ENCODE data around the gene MFSD12.

The MFSD12 gene

DNA sequence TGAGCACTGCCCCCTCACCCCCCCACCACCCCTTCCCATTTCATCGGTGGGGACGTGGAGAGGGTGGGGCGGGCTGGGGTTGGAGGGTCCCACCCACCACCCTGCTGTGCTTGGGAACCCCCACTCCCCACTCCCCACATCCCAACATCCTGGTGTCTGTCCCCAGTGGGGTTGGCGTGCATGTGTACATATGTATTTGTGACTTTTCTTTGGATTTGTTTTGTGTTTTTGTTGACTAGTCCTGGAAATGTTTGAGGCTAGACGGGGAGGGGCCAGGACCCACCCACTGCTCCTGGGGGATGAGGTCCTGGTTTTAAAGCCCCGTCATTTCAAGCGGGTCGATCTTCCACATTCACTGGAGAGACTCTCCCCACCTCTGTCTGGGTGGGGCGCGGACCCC, 21.4 kb downstream of the MFSD12 start:
- Histone ChIP-seq H3K79me2 (ENCODE audit: insufficient read depth, low read length) (no peaks in the 10 kb centered on the region), H3K9ac (ENCODE audit: low read depth, low read length, poor library complexity, severe bottlenecking) (no peak overlapping the region), H3F3A (ENCODE audit: low read depth) (no peaks in the 10 kb centered on the region), H3K4me1 (ENCODE audit: insufficient read depth, low read length, poor library complexity, severe bottlenecking) (no peaks in the 10 kb centered on the region), H3K9me3 (ENCODE audit: insufficient read depth, low read depth, low read length) (no peaks in the 10 kb centered on the region), H3K27me3 (ENCODE audit: insufficient read depth, low read length, poor library complexity, severe bottlenecking) (no peaks in the 10 kb centered on the region), H4K20me1 (ENCODE audit: insufficient read depth, low read length, poor library complexity, severe bottlenecking) (no peaks in the 10 kb centered on the region), H3K36me3 (ENCODE audit: insufficient read depth, low read length) (peaks cover 61% of the 10 kb centered on the region; the same call in 1 of the 2 replicates), H3K4me3 (ENCODE audit: low read length, poor library complexity, severe bottlenecking) (no peak overlapping the region), H3K9me2 (replicated peaks; ENCODE audit: low read depth, low read length) (no peaks in the 10 kb centered on the region), H2AFZ (ENCODE audit: low read length) (no peak overlapping the region), H3K4me2 (ENCODE audit: low read depth, low read length, poor library complexity, severe bottlenecking) (no peak overlapping the region)
- TF ChIP-seq, protein P1, sequence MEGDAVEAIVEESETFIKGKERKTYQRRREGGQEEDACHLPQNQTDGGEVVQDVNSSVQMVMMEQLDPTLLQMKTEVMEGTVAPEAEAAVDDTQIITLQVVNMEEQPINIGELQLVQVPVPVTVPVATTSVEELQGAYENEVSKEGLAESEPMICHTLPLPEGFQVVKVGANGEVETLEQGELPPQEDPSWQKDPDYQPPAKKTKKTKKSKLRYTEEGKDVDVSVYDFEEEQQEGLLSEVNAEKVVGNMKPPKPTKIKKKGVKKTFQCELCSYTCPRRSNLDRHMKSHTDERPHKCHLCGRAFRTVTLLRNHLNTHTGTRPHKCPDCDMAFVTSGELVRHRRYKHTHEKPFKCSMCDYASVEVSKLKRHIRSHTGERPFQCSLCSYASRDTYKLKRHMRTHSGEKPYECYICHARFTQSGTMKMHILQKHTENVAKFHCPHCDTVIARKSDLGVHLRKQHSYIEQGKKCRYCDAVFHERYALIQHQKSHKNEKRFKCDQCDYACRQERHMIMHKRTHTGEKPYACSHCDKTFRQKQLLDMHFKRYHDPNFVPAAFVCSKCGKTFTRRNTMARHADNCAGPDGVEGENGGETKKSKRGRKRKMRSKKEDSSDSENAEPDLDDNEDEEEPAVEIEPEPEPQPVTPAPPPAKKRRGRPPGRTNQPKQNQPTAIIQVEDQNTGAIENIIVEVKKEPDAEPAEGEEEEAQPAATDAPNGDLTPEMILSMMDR (conservative IDR thresholded peaks at IDR 0.05; ENCODE audit: low read length): no peak
- no peak for TF ChIP-seq EZH2phosphoT487 (IDR thresholded peaks at IDR 0.05; ENCODE audit: borderline replicate concordance)

DNA sequence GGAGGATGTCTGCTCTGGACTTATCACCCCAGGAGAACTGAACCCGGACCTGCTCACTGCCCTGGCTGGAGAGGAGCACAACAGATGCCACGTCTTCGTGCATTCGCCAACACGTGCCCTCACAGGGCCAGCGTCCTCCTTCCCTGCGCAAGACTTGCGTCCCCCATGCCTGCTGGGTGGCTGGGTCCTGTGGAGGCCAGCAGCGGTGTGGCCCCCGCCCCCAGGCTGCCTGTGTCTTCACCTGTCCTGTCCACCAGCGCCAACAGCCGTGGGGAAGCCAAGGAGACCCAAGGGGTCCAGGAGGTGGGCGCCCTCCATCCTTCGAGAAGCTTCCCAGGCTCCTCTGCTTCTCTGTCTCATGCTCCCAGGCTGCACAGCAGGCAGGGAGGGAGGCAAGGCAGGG, 21.8 kb downstream of the MFSD12 start:
- no peaks in the 10 kb centered on the region for H3K9me3 ChIP-seq (ENCODE audit: insufficient read depth, low read depth, low read length)
- H3K27me3 ChIP-seq (ENCODE audit: insufficient read depth, low read length, poor library complexity, severe bottlenecking): no peaks in the 10 kb centered on the region
- H3K4me2 ChIP-seq (ENCODE audit: low read depth, low read length, poor library complexity, severe bottlenecking): no peak overlapping the region
- H3K36me3 ChIP-seq (ENCODE audit: insufficient read depth, low read length): peaks cover 65% of the 10 kb centered on the region; the same call in 1 of the 2 replicates
- H3K9me2 ChIP-seq (replicated peaks; ENCODE audit: low read depth, low read length): no peaks in the 10 kb centered on the region
- TF ChIP-seq EZH2phosphoT487 (IDR thresholded peaks at IDR 0.05; ENCODE audit: borderline replicate concordance): no peak
- TF ChIP-seq, protein P1 (conservative IDR thresholded peaks at IDR 0.05; ENCODE audit: low read length): no peak
- H3F3A ChIP-seq (ENCODE audit: low read depth): no peaks in the 10 kb centered on the region
- no peaks in the 10 kb centered on the region for H3K4me1 ChIP-seq (ENCODE audit: insufficient read depth, low read length, poor library complexity, severe bottlenecking)
- no peak overlapping the region for H3K9ac ChIP-seq (ENCODE audit: low read depth, low read length, poor library complexity, severe bottlenecking)
- no peaks in the 10 kb centered on the region for H4K20me1 ChIP-seq (ENCODE audit: insufficient read depth, low read length, poor library complexity, severe bottlenecking)
- H3K4me3 ChIP-seq (ENCODE audit: low read length, poor library complexity, severe bottlenecking): no peak overlapping the region
- no peak overlapping the region for H2AFZ ChIP-seq (ENCODE audit: low read length)
- no peaks in the 10 kb centered on the region for H3K79me2 ChIP-seq (ENCODE audit: insufficient read depth, low read length)

DNA sequence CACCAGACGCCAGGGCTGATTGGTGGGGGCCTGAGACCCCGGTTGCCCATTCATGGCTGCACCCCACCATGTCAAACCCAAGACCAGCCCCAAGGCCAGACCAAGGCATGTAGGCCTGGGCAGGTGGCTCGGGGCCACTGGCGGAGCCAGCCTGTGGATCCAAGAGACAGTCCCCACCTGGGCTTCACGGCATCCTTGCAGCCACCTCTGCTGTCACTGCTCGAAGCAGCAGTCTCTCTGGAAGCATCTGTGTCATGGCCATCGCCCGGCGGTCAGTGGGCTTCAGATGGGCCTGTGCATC, 22.2 kb downstream of the MFSD12 start:
- Histone ChIP-seq H3F3A (ENCODE audit: low read depth) (no peaks in the 10 kb centered on the region), H2AFZ (ENCODE audit: low read length) (no peak overlapping the region), H3K4me1 (ENCODE audit: insufficient read depth, low read length, poor library complexity, severe bottlenecking) (no peaks in the 10 kb centered on the region), H3K27me3 (ENCODE audit: insufficient read depth, low read length, poor library complexity, severe bottlenecking) (no peaks in the 10 kb centered on the region), H3K79me2 (ENCODE audit: insufficient read depth, low read length) (no peaks in the 10 kb centered on the region), H3K9ac (ENCODE audit: low read depth, low read length, poor library complexity, severe bottlenecking) (no peak overlapping the region), H3K4me3 (ENCODE audit: low read length, poor library complexity, severe bottlenecking) (no peak overlapping the region), H3K4me2 (ENCODE audit: low read depth, low read length, poor library complexity, severe bottlenecking) (no peak overlapping the region), H4K20me1 (ENCODE audit: insufficient read depth, low read length, poor library complexity, severe bottlenecking) (no peaks in the 10 kb centered on the region), H3K9me2 (replicated peaks; ENCODE audit: low read depth, low read length) (no peaks in the 10 kb centered on the region), H3K36me3 (ENCODE audit: insufficient read depth, low read length) (peaks cover 69% of the 10 kb centered on the region; the same call in 1 of the 2 replicates), H3K9me3 (ENCODE audit: insufficient read depth, low read depth, low read length) (no peaks in the 10 kb centered on the region)
- TF ChIP-seq, protein P1 (conservative IDR thresholded peaks at IDR 0.05; ENCODE audit: low read length): no peak
- no peak for TF ChIP-seq EZH2phosphoT487 (IDR thresholded peaks at IDR 0.05; ENCODE audit: borderline replicate concordance)

Measured in Loucy (cell line).